Measurements from ENCODE around the gene BAZ2B.

- no peak for TF ChIP-seq POLR2A (IDR thresholded peaks at IDR 0.05)
- no peak for TF ChIP-seq CTCF (IDR thresholded peaks at IDR 0.05)
These were observed 27.1 kb downstream of the BAZ2B start for GRCh38 chr2:159589286-159589685.
